HepG2 (cell line): ENCODE results near the gene IL15. TPM values are rescaled to one million over a fixed set of nuclear protein-coding genes. Genes with fewer than 3 reads are reported as not detected.

ENCODE experiments used
- ATAC-seq: fragments of 200-7000 bp; cut with Tn5 transposase; 3 replicates; pipeline ENCODE4 v1.9.1; 2020; ENCODE audit warnings: mild to moderate bottlenecking, moderate library complexity
- BruUV-seq: library from RNA; stranded (reverse); fragments of 400-500 nt; replicated peaks from 2 replicates; lab custom pipeline; 2021; lab: Mats Ljungman, UMichigan
- CTCF ChIA-PET: fragments of 300-600 bp; formaldehyde crosslinking; extraction: SDS; loops from one replicate; lab custom pipeline; 2021; ENCODE audit warnings: low total read pairs, inconsistent platforms, low intra/inter-chr PET ratio; lab: Yijun Ruan, JAX
- POLR2A ChIA-PET: fragments of 350-600 bp; sonication (Branson Sonifier 250); formaldehyde crosslinking; loops from one replicate; lab custom pipeline; 2020; ENCODE audit warnings: antibody characterized with exemption, inconsistent platforms; lab: Yijun Ruan, JAX
- DNase-seq: peaks from one replicate; pipeline ENCODE4 v3.0.0-alpha.2; 2015; ENCODE audit warnings: low spot score
- FAIRE-seq: peaks from 3 replicates; lab custom pipeline; 2011; peaks lifted over from hg19 to GRCh38; lab: Jason Lieb, UNC
- H2AFZ ChIP-seq: one replicate; pipeline ENCODE4 v1.6.1; 2011; ENCODE audit warnings: low read length, inconsistent platforms
- H3K27ac ChIP-seq: fragments of 300-600 bp; 3 replicates; pipeline ENCODE4 v1.8.0; 2011; ENCODE audit warnings: mixed run types, mild to moderate bottlenecking, mixed read lengths, low read length, inconsistent platforms; ENCODE audit not compliant: insufficient read depth; ENCODE audit errors: extremely low read length
- H3K27me3 ChIP-seq, 2 experiments: fragments of 200-600 bp in 1 of 2; 2 replicates in 1 of 2; 3 replicates in 1 of 2; pipeline versions ENCODE4 v1.6.0 to v1.8.0; 2011; ENCODE audit warnings: low read length in 2 of 2, mild to moderate bottlenecking in 2 of 2, moderate library complexity in 2 of 2, inconsistent platforms in 1 of 2; ENCODE audit not compliant: insufficient read depth in 2 of 2, control insufficient read depth in 1 of 2
- H3K36me3 ChIP-seq, 2 experiments: fragments of 200-600 bp in 1 of 2; replicated peaks in 1 of 2; 2 replicates in 1 of 2; 3 replicates in 1 of 2; pipeline versions ENCODE4 v1.5.1 to v1.8.0; 2011; ENCODE audit warnings: low read length in 2 of 2, inconsistent platforms in 1 of 2; ENCODE audit not compliant: insufficient read depth in 2 of 2, control insufficient read depth in 1 of 2
- H3K4me1 ChIP-seq: 2 replicates; pipeline ENCODE4 v1.5.1; 2012; ENCODE audit warnings: low read length, inconsistent platforms; ENCODE audit not compliant: insufficient read depth
- H3K4me2 ChIP-seq: 2 replicates; pipeline ENCODE4 v1.6.0; 2011; ENCODE audit warnings: low read depth, low read length, inconsistent platforms
- H3K4me3 ChIP-seq, 3 experiments: fragments of 200-600 bp in 1 of 3; sonication (generic), shearing (Covaris generic) in 1 of 3; replicated peaks in 1 of 3; 2 replicates each; pipeline ENCODE4 v1.5.1; 2011 to 2016; ENCODE audit warnings: low read length in 3 of 3, inconsistent platforms in 2 of 3, low read depth in 2 of 3, mild to moderate bottlenecking in 2 of 3, control low read depth in 1 of 3, mixed read lengths in 1 of 3; ENCODE audit not compliant: insufficient read depth in 1 of 3
- H3K79me2 ChIP-seq: one replicate; pipeline ENCODE4 v1.6.1; 2011; ENCODE audit warnings: low read length, inconsistent platforms; ENCODE audit not compliant: insufficient read depth
- H3K9ac ChIP-seq: 2 replicates; pipeline ENCODE4 v1.6.0; 2011; ENCODE audit warnings: mild to moderate bottlenecking, low read depth, low read length, inconsistent platforms; ENCODE audit not compliant: insufficient read depth
- H3K9me3 ChIP-seq: 2 replicates; pipeline ENCODE4 v1.5.1; 2012; ENCODE audit warnings: mild to moderate bottlenecking, low read length
- H4K20me1 ChIP-seq: 2 replicates; pipeline ENCODE4 v1.6.0; 2011; ENCODE audit warnings: inconsistent platforms, mild to moderate bottlenecking, low read length, moderate library complexity; ENCODE audit not compliant: insufficient read depth
- HOXD1 ChIP-seq: sonication (generic); formaldehyde crosslinking; IDR thresholded peaks from 2 replicates; pipeline ENCODE4 v1.5.0; 2020; ENCODE audit warnings: missing genetic modification reagents
- MYNN ChIP-seq: sonication (generic); formaldehyde crosslinking; IDR thresholded peaks from 2 replicates; pipeline ENCODE4 v1.4.0; 2020; ENCODE audit warnings: mild to moderate bottlenecking, low read depth, missing genetic modification reagents
- SP4 ChIP-seq: sonication (generic); formaldehyde crosslinking; IDR thresholded peaks from 2 replicates; pipeline ENCODE4 v1.8.1; 2023; ENCODE audit warnings: mild to moderate bottlenecking, missing genetic modification reagents
- ZNF296 ChIP-seq: sonication (generic); formaldehyde crosslinking; conservative IDR thresholded peaks from 2 replicates; pipeline ENCODE4 v1.5.0; 2020; ENCODE audit warnings: mild to moderate bottlenecking, missing genetic modification reagents
- ZNF317 ChIP-seq: sonication (generic); formaldehyde crosslinking; IDR thresholded peaks from 2 replicates; pipeline ENCODE4 v1.5.0; 2020; ENCODE audit warnings: mild to moderate bottlenecking, missing genetic modification reagents
- ZNF598 ChIP-seq: sonication (generic); formaldehyde crosslinking; IDR thresholded peaks from 2 replicates; pipeline ENCODE4 v1.5.1; 2020; ENCODE audit warnings: mild to moderate bottlenecking, missing genetic modification reagents, borderline replicate concordance
- ZNF703 ChIP-seq: sonication (generic); formaldehyde crosslinking; IDR thresholded peaks from 2 replicates; pipeline ENCODE4 v1.5.1; 2020; ENCODE audit warnings: missing genetic modification reagents, mild to moderate bottlenecking, moderate library complexity, borderline replicate concordance
- WGBS: methylation state at CpG from one replicate; pipeline ENCODE4 v1.1.6; 2017; ENCODE audit warnings: low lambda C conversion rate; 5-methylcytosine and 5-hydroxymethylcytosine counted together
- in situ Hi-C: cut with HindIII; loops from 2 replicates; pipeline ENCODE4 v1.10.0; 2017; ENCODE audit warnings: low pct_unique_long_range_greater_than_20kb; ENCODE audit not compliant: extremely low pct_ligation_motif_present
- intact Hi-C: fragments of 100-400 bp; cut with micrococcal nuclease; formaldehyde crosslinking; loops from one replicate; pipeline ENCODE4 v1.10.0; 2022; ENCODE audit not compliant: unreplicated experiment
- polyA plus RNA-seq, 8 experiments: library from polyadenylated mRNA; depleted of rRNA in 3 of 8; stranded (reverse) in 7 of 8; unstranded in 1 of 8; fragments of >200 nt; fragmentation: Illumina TruSeq in 4 of 8; extraction: Trizol in 4 of 8; gene quantifications; 2 replicates each; pipeline versions ENCODE4 v1.2.1 to v1.2.3, GENCODE V29; 2011 to 2016; ENCODE audit warnings: low read depth in 4 of 8, missing spikeins in 1 of 8, mixed read lengths in 1 of 8; ENCODE audit not compliant: insufficient read depth in 1 of 8
- total RNA-seq, 5 experiments: library from RNA; depleted of rRNA; stranded (reverse); fragments of >200 nt; fragmentation: Illumina TruSeq; extraction: Trizol; gene quantifications; 2 replicates each; pipeline ENCODE4 v1.2.3, GENCODE V29; 2016; ENCODE audit warnings: low read depth in 1 of 5
- TF ChIP-seq, protein P1 (sequence below): sonication (generic); formaldehyde crosslinking; IDR thresholded peaks from 2 replicates; pipeline ENCODE4 v1.4.0; 2020; ENCODE audit warnings: missing genetic modification reagents

IL15 gene
- total and polyA plus RNA-seq, 2 of the 13 experiments (the other 11 are each of a cell fraction or from before 2014, with no cell fraction given): 0.12 to 0.24 TPM

DNA sequence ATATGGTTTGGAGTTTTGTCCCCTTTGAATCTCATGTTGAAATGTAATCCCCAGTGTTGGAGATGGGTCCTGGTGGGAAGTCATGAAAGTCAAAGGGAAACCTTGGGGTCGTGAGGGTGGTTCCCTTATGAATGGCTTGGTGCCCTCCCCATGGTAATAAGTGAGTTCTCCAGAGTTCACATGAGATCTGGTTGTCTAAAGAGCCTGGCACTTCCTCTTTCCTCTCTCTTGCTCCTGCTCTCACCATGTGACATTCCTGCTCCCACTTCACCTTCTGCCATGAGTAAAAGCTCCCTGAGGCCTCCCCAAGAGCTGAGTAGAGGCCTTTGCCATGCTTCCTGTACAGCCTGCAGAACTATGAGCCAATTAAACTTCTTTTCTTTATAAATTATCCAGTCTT is 5.5 kb upstream of the IL15 start:
- no peaks in the 10 kb centered on the region for H4K20me1 ChIP-seq
- in situ Hi-C loops (no loop called here), intact Hi-C loops (no loop called here)
- no peak overlapping the region for H3K4me3 ChIP-seq
- no peak overlapping the region for H2AFZ ChIP-seq
- no peaks in the 10 kb centered on the region for H3K36me3 ChIP-seq
- no peak for FAIRE-seq
- POLR2A ChIA-PET: no interaction called here
- no TSS peak for BruUV-seq
- H3K79me2 ChIP-seq: no peaks in the 10 kb centered on the region
- ATAC-seq: no peak
- H3K4me2 ChIP-seq: no peak overlapping the region
- no peaks in the 10 kb centered on the region for H3K4me1 ChIP-seq
- DNase-seq: no peak
- H3K9ac ChIP-seq: no peak overlapping the region
- TF ChIP-seq ZNF296 (CRISPR knock-in tag) (no peak), ZNF703 (no peak), HOXD1 (CRISPR knock-in tag) (no peak), MYNN (CRISPR knock-in tag) (no peak), SP4 (CRISPR knock-in tag) (no peak), ZNF598 (no peak), ZNF317 (CRISPR knock-in tag) (no peak)
- TF ChIP-seq, protein P1, sequence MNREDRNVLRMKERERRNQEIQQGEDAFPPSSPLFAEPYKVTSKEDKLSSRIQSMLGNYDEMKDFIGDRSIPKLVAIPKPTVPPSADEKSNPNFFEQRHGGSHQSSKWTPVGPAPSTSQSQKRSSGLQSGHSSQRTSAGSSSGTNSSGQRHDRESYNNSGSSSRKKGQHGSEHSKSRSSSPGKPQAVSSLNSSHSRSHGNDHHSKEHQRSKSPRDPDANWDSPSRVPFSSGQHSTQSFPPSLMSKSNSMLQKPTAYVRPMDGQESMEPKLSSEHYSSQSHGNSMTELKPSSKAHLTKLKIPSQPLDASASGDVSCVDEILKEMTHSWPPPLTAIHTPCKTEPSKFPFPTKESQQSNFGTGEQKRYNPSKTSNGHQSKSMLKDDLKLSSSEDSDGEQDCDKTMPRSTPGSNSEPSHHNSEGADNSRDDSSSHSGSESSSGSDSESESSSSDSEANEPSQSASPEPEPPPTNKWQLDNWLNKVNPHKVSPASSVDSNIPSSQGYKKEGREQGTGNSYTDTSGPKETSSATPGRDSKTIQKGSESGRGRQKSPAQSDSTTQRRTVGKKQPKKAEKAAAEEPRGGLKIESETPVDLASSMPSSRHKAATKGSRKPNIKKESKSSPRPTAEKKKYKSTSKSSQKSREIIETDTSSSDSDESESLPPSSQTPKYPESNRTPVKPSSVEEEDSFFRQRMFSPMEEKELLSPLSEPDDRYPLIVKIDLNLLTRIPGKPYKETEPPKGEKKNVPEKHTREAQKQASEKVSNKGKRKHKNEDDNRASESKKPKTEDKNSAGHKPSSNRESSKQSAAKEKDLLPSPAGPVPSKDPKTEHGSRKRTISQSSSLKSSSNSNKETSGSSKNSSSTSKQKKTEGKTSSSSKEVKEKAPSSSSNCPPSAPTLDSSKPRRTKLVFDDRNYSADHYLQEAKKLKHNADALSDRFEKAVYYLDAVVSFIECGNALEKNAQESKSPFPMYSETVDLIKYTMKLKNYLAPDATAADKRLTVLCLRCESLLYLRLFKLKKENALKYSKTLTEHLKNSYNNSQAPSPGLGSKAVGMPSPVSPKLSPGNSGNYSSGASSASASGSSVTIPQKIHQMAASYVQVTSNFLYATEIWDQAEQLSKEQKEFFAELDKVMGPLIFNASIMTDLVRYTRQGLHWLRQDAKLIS (CRISPR knock-in tag): no peak
- TF ChIP-seq, all 625 proteins: peak for 0
- WGBS: 0% methylated on average over 1 of the region's 1 CpG
- CTCF ChIA-PET: no interaction called here
- Histone ChIP-seq H3K9me3 (no peaks in the 10 kb centered on the region), H3K27me3 (peaks cover 0 to 8% of the 10 kb centered on the region in 2 experiments; a peak in 2 of 5 replicates), H3K27ac (no peak overlapping the region)
